Fibroblast of gingiva (primary cell): Measurements from ENCODE around the gene SYCE3.
A peak's percentile ranks its signal among the peaks of the same experiment; 100 is the strongest.

Experiments
- DNase-seq: peaks from one replicate; pipeline ENCODE4 v3.0.0-alpha.2; 2011; ENCODE audit warnings: low read depth

Gene SYCE3

DNA sequence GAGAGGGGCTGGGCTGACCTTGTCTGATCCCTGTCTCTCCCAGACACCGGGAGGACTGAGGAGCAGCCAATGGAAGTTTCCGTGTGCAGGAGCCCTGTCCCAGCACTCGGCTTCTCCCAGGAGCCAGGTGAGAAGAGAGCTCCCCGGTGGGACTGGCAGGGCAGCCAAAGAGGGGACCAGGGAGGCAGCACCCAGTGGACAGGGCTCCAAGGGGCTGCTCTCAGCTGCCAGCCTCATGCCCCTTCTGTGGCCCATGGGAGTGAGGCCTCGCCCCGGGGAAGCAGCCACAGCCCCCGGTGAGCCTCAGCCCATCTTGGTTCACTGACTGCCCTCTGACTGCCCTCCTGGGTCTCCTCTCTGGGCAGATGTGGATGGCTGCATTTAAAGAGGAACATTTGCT is 44.1 kb downstream of the SYCE3 start:
- no peak for DNase-seq

DNA sequence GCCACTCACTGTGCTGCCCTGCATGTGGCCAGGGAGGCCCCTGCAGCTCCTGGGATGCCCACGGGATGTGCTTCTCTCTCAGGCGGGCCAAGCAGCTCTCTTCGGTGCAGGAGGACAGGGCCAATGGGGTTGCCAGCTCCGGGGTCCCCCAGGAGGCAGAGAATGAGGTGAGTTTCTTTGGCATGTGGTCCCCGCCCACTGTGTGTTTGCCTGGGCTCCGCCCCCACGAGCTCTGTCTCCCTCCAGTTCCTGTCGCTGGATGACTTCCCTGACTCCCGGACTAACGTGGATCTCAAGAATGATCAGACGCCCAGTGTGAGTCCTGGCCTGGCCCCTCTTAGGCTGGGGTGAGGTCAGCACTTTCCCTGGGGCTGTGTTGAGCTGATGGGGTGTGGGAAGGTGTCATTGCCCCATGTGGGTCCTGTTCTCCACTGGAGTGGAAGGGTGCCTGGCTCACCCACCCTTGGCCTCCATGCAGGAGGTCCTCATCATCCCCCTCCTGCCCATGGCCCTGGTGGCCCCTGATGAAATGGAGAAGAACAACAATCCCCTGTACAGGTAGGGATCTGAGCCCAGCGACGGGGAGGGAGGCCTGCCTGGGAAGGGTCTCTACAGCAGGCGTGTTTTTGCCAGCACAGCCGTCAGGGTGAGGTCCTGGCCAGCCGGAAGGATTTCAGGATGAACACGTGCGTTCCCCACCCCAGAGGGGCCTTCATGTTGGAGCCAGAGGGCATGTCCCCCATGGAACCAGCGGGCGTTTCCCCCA is 45.0 kb downstream of the SYCE3 start:
- no peak for DNase-seq

DNA sequence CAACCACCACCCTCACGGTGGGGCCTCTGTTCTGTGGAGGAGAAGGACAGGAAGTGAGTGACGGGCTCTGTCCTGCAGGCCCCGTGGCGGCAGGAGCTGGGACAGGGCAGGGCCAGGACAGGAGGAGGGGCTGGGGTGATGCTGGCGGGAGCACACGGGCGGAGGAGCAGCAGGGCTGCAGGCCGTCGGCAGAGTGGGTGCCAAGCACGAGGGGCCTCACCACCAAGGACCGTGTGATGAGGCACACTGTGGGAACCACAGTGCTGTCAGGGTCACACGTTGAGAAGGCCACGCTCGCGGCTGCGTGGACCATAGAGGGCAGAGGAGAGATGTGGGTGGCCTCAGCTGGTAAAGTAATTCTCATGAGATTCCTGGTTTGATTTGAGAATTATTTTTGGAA is 45.8 kb downstream of the SYCE3 start:
- no peak for DNase-seq

DNA sequence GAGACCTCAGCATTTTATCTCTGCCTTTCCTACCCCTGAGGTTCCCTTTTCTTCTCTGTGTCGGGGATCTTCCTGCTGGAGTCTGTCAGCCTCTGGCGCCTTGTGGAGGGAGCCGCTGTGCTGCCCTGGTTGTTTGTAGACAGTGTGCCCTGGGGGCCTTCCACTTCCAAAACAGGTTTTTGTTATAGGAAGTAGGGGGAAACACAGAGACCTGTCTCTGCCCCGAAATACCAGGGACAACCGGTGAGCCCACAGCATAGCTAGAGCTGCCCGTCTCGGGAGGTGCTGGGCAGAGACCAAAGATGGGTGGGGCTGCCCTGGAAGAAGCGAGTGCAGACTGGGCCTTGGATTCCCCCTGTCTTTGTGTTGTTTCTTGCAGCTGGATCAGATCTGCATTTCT is 46.7 kb downstream of the SYCE3 start:
- no peak for DNase-seq

DNA sequence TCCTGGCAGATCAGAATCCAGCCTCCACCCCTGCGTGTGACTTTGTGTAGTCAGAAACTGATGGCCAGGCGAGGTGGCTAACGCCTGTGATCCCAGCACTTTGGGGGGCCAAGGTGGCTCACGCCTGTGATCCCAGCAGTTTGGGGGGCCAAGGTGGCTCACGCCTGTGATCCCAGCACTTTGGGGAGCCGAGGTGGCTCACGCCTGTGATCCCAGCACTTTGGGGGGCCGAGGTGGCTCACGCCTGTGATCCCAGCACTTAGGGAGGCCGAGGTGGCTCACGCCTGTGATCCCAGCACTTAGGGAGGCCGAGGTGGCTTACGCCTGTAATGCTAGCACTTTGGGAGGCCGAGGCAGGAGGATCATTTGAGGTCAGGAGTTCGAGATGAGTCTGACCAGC is 49.5 kb downstream of the SYCE3 start:
- DNase-seq: no peak

DNA sequence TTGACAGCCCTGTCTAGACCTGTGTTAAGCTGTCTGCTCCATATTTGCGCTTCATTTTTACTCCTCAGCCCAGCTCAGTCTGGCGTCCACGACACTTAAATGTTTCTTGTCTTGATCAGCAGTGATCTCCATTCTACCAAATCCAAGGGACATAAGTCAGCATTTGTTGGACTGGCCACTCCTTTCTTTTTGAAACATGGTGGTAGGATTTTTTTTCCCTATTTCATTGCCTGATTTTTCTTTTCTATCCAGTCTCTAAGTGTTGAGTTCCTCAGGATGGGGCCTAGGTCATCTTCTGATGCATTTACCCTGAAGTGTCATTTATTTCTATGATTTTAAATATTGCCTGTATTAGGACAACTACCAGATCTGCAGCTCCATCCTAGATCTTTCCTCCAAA is 53.8 kb downstream of the SYCE3 start:
- no peak for DNase-seq

DNA sequence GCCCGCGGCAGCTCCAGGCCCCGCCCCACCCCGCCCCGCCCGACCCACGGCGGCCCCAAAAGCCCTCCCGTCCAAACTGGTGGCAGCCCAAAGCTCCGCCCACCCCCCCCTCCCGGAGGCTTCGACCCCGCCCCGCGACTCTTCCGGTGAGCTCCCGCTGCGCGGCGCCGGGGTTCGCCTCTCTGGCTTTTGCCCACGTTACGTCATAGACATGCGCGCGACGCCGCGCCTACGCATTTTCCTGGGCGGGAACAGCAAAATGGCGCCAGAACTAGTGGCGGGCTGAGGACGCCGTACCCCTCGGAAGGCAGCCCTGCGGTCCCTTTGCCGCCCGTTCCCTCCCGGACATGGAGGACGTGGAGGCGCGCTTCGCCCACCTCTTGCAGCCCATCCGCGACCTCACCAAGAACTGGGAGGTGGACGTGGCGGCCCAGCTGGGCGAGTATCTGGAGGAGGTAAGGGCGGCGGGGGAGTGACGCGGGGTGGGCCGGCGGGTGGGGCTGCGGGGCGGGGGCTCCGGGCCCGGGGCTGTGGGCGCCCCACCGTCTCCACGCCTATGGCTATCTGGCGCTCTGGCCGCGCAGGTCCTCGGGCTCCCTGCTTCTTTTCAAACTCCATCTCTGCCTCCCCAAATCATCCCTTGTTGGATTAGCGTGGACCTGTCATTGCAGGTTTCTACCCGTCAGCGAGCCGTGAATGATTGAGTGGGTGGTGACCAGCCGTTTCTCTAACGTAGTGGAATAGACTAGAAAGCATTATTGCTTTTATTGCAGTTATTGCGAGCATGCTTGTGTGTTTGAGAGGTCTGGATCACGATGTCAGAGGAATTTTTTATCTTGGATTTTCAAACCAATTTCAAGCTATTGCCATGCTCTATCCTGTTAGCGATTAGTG is 54.5 kb downstream of the SYCE3 start, which contains the start of gene NCAPH2:
Gene NCAPH2, plus strand, starts transcription at position 234 of the 894 bp plus-strand sequence. Its CDS starts 114 bp downstream, at position 348.
- DNase-seq: peak; percentile 96

DNA sequence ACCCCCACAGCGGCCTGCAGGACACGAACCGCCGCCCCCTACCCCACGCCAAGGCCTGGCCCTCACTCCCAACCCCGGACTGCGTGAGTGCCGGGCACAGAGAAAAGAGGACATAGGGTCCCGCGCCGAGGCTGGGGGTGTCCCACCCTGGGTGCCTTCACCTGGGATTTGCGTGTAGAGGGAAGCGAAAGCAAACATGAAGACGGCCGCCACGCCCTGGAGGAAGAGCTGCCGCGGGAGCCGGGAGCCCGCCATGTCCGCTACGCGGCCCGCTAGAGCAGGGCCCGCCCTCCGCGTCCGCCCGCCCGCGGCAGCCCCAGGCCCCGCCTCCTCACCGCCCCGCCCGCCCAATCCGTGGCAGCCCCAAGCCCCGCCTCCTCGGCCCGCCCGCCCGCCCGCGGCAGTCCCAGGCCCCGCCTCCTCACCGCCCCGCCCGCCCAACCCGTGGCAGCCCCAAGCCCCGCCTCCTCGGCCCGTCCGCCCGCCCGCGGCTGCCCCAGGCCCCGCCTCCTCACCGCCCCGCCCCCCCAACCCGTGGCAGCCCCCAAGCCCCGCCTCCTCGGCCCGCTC is 55.2 kb downstream of the SYCE3 start, which contains the start of gene LMF2:
Gene LMF2, minus strand, starts transcription at position 282 of the 570 bp plus-strand sequence. Its CDS starts 27 bp downstream, at position 255.
- DNase-seq: no peak

DNA sequence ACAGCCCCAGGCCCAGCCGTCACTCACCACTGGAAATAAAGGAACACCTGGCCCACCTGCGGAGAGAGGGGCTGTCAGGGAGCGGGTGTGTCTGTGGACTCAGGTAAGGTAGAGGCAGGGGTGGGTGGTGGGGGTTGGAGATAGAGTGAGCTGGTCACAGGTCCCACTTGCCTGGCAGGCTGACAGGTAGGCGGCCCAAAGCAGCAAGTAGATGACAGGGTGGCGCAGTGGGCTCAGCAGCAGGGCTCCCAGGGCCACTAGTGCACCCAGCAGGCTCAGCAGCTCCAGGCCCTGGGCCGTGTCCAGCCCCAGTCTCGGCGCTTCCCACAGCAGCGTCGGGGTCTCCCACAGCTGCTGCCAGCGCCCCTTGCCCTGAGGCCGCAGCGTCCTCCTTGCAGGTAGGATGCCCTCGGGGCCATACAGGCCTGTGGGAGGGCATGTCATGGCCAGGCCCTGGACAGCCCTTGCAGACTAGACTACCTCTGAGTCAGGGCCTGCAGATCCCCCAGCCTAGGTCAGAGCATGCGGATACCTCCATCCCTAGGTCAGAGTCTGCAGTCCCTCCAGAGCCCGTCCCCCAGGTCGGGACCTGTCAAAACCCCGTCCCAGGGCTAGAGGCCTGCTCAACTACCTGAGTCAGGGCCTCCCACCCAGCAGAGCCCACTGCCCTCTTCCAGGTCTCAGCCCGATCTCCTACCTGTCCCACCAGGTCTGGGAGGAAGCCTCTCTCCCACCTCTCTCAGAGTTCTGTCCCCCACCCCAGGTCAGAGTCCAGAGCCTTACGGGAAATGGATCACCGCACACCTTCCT is 55.9 kb downstream of the SYCE3 start:
- DNase-seq: no peak

DNA sequence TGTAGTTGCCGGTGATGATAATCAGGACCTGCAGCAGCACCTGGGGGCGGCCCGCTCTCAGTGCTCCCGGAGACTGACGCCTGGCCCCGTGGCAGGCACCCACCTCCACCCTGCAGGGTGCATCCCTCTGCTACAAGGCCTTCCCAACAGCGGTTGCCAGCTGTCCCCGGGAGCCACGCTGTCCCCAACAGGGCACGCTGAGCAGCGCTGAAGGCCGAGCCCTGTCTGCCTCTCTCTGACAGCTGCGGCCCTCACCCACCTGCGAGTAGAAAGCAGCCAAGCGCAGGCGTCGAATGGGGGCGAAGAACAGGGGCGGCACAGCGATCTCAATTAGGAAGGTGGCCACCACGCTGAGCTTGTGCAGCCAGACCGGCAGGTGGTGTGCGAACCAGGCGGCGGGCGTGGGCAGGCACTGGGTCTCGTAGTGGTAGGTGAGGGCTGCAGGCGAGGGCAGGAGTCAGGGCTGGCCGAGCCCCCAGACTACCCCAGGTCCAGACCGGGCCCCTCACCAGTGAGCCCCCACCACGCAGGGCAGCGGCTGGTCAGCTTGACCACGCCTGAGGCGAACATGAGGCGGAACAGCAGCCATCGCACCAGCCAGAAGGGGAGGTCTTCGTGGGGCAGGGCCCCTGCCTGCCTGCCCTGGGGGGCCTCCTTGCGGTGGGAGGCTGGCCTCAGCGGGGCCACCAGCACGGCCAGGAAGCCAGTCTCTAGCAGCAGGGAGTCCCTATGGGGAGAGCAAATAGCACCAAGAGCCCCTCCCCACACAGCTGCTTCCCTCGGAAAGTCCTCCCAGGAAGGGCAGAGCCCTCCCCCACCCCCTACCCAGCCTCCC is 56.7 kb downstream of the SYCE3 start:
- DNase-seq: no peak

DNA sequence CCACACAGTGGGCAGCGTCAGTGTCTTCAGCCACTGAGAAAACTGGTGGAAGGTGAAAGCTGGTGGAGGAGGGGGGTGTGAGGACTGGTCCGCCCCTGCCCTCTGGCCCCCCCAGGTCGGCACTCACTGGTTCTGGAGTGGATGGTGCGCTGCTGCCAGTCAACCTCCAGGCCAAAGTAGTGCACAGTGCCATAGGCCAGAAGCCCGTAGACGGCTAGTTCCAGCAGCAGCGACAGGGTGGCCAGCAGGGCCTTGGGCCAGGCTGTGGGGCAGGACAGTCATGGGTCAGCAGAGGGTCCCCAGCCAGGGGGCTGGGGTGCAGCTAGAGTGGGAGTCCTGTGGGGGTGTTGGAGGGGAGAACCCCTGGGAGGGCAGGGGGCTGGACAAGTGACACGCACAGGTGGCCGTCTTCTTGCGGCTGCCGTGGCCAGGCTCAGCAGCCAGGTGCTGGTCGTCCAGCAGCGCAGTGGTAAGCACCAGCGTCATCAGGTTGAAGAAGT is 57.4 kb downstream of the SYCE3 start:
- DNase-seq: no peak

DNA sequence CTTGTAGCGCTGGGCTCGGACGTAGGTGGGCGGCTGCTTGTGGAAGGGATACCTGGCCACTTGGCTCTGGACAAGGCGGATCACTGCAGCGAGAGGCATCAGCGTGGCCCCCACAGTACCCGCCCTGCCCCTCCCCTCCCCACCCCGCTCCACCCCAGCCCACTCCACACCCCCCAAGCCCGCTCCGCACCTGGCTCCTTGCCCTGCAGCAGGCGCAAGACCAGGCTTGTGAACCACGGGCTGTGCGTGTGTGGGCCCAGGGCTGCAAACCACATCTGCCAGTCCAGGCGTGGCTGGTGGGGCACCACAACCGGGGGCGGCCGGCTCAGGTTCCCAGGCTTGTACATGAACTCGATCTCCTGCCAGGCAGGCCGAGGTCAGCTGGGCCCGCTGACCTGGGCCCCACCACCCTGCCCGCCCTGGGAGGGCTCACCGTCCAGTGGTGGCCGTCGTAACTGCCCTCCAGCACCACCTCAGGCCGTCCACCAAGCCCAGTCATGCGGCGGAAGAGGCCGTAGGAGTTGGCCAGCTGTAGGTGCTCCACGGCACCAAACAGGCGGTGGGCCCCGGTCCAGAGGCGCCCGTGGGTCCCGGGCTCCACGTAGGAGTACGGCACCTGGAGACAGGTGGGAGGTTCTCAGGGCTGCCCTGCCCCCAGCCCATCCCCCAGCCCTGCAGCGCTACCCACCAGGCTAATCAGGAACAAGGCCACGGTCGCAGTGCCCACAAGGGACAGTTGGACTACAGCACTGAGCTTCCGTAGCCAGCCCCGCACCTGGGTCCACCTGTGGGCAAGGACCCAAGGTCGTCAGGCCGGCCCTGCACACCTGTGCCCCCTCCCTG is 58.1 kb downstream of the SYCE3 start:
- no peak for DNase-seq

DNA sequence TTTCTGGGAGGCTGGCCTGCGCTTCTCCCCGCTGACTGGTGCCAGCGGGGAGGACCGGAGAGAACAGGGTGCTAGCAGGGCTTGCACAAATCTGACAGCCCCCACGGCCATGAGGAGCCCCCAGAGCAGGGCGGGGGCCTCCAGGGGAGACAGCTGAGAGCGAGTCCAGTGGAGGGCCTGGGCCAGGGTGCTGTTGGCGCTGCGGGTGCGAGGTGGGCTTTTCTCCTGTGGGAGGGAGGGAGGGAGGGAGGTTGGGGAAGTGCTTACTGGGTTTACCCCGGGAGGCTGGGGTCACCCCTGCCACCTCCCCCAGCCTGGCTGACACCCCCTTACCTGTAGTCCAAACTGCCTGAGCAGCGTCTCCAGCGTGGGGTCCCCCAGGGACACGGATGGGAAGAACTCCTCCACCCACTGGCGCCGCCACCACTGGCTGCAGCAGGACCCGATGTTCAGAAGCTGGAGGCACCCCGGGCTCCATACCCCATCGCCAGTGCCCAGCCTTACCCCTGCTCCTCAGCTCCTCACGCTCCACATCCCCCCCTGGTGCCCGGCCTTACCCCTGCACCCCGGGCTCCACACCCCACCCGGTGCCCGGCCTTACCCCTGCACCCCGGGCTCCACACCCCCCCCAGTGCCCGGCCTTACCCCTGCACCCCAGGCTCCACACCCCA is 59.1 kb downstream of the SYCE3 start:
- DNase-seq: no peak

DNA sequence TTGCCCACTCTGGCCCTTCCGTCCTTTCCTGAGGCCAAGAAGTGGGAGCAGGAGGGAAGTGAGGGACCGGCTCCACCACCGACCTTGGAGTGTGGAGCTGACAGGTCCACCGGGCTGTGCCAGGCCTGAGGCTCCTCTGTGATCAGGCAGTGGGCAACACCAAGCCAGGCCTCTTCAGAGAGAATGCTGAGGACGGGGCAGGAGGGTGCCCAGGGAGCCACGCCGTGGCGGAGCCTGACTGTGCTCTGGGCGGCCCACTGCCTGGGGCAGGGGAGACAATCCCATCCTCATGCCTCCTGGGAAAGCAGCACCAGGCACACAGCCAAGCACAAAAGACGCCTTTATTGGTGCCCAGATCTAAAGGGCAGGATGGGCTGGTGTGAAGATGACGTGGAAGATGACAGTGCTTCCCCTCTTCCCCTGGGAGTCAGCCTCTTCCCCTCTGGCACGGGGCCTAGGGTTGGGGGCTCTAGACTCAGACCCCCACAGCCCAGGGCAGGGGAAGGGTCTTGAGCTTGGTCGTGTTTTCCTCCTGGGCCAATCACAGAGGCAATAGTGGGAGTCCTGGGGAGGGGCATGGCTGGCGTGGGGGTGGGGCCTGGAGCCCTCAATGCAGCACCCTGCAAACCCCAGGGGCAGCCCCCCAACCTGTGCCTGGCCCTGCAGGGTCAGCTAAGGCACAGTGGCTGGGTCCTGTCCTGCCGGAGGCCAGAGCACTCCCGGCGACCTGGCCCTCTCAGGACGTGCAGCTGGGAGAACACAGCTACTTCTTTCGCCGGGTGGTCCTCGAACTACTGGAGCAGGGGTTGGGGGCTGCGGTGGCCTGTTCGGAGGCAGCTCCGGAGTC is 59.9 kb downstream of the SYCE3 start:
- no peak for DNase-seq

DNA sequence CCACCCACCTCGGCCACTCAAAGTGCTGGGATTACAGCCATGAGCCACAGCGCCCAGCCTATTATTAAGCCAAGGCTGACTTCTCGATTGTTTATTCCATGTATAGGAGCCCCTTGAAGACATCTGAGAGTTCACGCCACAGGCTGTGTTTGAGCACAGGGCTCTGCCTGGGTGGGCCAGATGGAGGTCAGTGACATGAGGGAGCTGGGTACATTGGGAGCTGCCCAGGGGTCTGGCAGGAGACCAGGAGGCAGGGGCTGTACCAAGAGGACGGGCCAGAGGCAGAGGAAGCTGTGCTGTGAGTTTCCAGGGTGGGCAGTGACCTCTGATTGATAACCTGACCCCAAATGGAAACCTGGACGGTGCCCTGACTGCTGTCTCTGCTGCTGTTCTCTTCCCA is 60.6 kb downstream of the SYCE3 start:
- DNase-seq: no peak
